B cell (primary cell): ENCODE results near the gene CTSO. TPM values are rescaled to one million over a fixed set of nuclear protein-coding genes. Genes with fewer than 3 reads are reported as not detected.

Source experiments
- ATAC-seq: fragments of 200-7000 bp; cut with Tn5 transposase; one replicate; pipeline ENCODE4 v1.10.0; 2021; ENCODE audit warnings: low read depth, mild to moderate bottlenecking, moderate number of reproducible peaks, moderate library complexity
- CTCF ChIA-PET: fragments of 350-600 bp; sonication (Branson Sonifier 250); formaldehyde crosslinking; loops from one replicate; lab custom pipeline; 2021; ENCODE audit warnings: antibody characterized with exemption, inconsistent platforms; lab: Charles Lee
- POLR2A ChIA-PET: fragments of 350-600 bp; sonication (Branson Sonifier 250); formaldehyde crosslinking; loops from one replicate; lab custom pipeline; 2021; ENCODE audit warnings: antibody characterized with exemption; lab: Charles Lee
- DNase-seq: peaks from one replicate; pipeline ENCODE4 v3.0.0; 2013
- H2AFZ ChIP-seq: 2 replicates; pipeline ENCODE4 v1.6.1; 2012; ENCODE audit warnings: mild to moderate bottlenecking, low read depth, low read length; ENCODE audit not compliant: insufficient read depth, poor library complexity, severe bottlenecking
- H3K27ac ChIP-seq, 2 donors: 1 replicate in 1 of 2; 2 replicates in 1 of 2; pipeline ENCODE4 v1.5.1; 2012 to 2013; ENCODE audit warnings: low read length in 2 of 2, mild to moderate bottlenecking in 2 of 2, moderate library complexity in 1 of 2
- H3K27me3 ChIP-seq, 4 experiments: fragments of 200-600 bp in 1 of 4; sonication (generic) in 1 of 4; replicated peaks in 1 of 4; 1 replicate in 2 of 4; 2 replicates in 2 of 4; pipeline versions ENCODE4 v1.6.1 to v1.7.0; 2013 to 2016; ENCODE audit warnings: low read length in 3 of 4, mild to moderate bottlenecking in 2 of 4, mixed read lengths in 1 of 4, moderate library complexity in 1 of 4; ENCODE audit not compliant: insufficient read depth in 4 of 4, control insufficient read depth in 3 of 4; ENCODE audit errors: control extremely low read depth in 1 of 4
- H3K36me3 ChIP-seq, 2 experiments: replicated peaks in 1 of 2; 1 replicate in 1 of 2; 2 replicates in 1 of 2; pipeline versions ENCODE4 v1.6.1 to v1.7.1; 2013; ENCODE audit warnings: low read length in 1 of 2; ENCODE audit not compliant: insufficient read depth in 2 of 2, control insufficient read depth in 1 of 2; ENCODE audit errors: control extremely low read depth in 1 of 2, extremely low read depth in 1 of 2
- H3K4me1 ChIP-seq, 2 donors: fragments of 200-600 bp in 1 of 2; sonication (generic) in 1 of 2; 1 replicate in 1 of 2; 2 replicates in 1 of 2; pipeline versions ENCODE4 v1.5.1 to v1.6.1; 2013 to 2017; ENCODE audit warnings: low read length in 2 of 2; ENCODE audit not compliant: control insufficient read depth in 2 of 2, insufficient read depth in 2 of 2
- H3K4me2 ChIP-seq: replicated peaks from 2 replicates; pipeline ENCODE3; 2012; ENCODE audit warnings: mild to moderate bottlenecking, low read depth, low read length; ENCODE audit not compliant: poor library complexity, severe bottlenecking
- H3K4me3 ChIP-seq, 5 experiments: fragments of 200-600 bp in 1 of 5; sonication (generic) in 1 of 5; 1 replicate in 3 of 5; 2 replicates in 2 of 5; pipeline versions ENCODE4 v1.5.1 to v1.7.0; 2011 to 2016; ENCODE audit warnings: low read length in 4 of 5, mild to moderate bottlenecking in 4 of 5, low read depth in 2 of 5, control low read depth in 1 of 5, moderate library complexity in 1 of 5; ENCODE audit not compliant: insufficient read depth in 1 of 5; ENCODE audit errors: control extremely low read depth in 1 of 5, extremely low read depth in 1 of 5
- H3K79me2 ChIP-seq: fragments of 200-600 bp; sonication (generic); one replicate; pipeline ENCODE4 v1.6.0; 2016; ENCODE audit warnings: low read length; ENCODE audit not compliant: control insufficient read depth, insufficient read depth
- H3K9ac ChIP-seq: fragments of 200-600 bp; sonication (generic); 2 replicates; pipeline ENCODE4 v1.6.1; 2017; ENCODE audit warnings: mild to moderate bottlenecking, low read length, moderate library complexity
- H3K9me3 ChIP-seq, 3 donors: one replicate each; pipeline versions ENCODE4 v1.6.1 to v1.7.1; 2013; ENCODE audit warnings: low read length in 2 of 3; ENCODE audit not compliant: control insufficient read depth in 2 of 3, insufficient read depth in 1 of 3; ENCODE audit errors: control extremely low read depth in 1 of 3
- H4K20me1 ChIP-seq: 2 replicates; pipeline ENCODE4 v1.6.0; 2012; ENCODE audit warnings: mild to moderate bottlenecking, low read length; ENCODE audit not compliant: insufficient read depth, control insufficient read depth, poor library complexity, severe bottlenecking
- H3K27ac Mint-ChIP-seq: one replicate; pipeline ENCODE4 v1.8.0; 2021; ENCODE audit warnings: mixed read lengths
- H3K27me3 Mint-ChIP-seq: one replicate; pipeline ENCODE4 v1.8.0; 2021; ENCODE audit warnings: mixed read lengths
- H3K4me1 Mint-ChIP-seq: one replicate; pipeline ENCODE4 v1.8.0; 2021; ENCODE audit warnings: mixed read lengths
- H3K4me3 Mint-ChIP-seq: one replicate; pipeline ENCODE4 v1.8.0; 2021; ENCODE audit warnings: mixed read lengths
- H3K9me3 Mint-ChIP-seq: one replicate; pipeline ENCODE4 v1.8.0; 2022; ENCODE audit warnings: mixed read lengths; ENCODE audit not compliant: insufficient read depth
- CTCF ChIP-seq: fragments of 200-600 bp; IDR thresholded peaks from one replicate; pipeline ENCODE4 v1.8.0; 2022; ENCODE audit warnings: antibody characterized with exemption, mild to moderate bottlenecking
- EZH2 ChIP-seq: IDR thresholded peaks from 2 replicates; pipeline ENCODE4 v1.6.1; 2012; ENCODE audit warnings: borderline replicate concordance, low read depth, mild to moderate bottlenecking, moderate library complexity, low read length; ENCODE audit not compliant: insufficient read depth, poor library complexity, severe bottlenecking
- WGBS: methylation state at CpG from one replicate; pipeline ENCODE4 v1.1.5; 2013; ENCODE audit warnings: missing lambda C conversion rate; ENCODE audit not compliant: insufficient coverage; 5-methylcytosine and 5-hydroxymethylcytosine counted together
- intact Hi-C: fragments of 100-400 bp; cut with micrococcal nuclease; formaldehyde crosslinking; loops from one replicate; pipeline ENCODE4 v1.10.0; 2022
- polyA plus RNA-seq: library from polyadenylated mRNA; depleted of rRNA; stranded (reverse); fragments of >200 nt; gene quantifications from 2 replicates; pipeline ENCODE4 v1.2.3, GENCODE V29; 2012
- total RNA-seq, 2 donors: library from RNA; stranded (reverse); fragments of 120-200 nt in 1 of 2; gene quantifications; 1 replicate in 1 of 2; 2 replicates in 1 of 2; pipeline versions ENCODE4 v1.2.3 to v1.2.4, GENCODE V29; 2013 to 2022

Gene CTSO
- total and polyA plus RNA-seq, 2 donors (not counting 1 experiment from before 2014, with no cell fraction given): 8.5 to 15.5 TPM

DNA sequence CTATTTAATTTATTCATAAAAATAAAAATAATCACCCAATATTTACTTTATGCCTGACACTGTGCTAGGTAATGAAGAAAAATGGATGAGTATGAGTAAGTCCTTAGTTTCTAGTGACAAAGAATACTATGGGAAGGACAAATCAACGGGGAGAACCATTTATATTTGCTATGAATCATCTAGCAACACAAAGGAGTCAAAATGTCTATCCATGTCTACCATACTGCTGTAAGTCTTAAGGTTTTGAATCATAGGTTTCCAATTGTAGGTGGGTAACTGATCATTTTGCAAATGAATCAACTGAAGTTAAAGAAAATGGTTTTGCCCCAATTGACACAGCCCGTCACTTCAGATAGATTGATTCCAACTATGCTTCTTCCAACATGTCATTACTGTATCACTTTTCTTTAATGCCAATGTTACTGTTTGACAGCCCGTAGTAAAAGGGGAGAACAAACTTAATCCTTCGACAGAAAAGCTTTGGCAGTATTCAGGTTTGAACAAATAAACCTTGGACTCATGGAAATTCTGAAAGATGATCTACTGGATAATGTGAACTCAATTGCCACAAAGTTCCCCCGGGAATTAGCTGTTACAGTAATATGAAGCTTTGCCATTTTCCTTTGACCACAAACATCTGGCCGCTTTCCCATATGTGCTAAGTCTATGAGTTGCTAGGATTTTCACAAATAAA, 47.0 kb downstream of the CTSO start:
- Histone ChIP-seq H3K4me2 (no peak overlapping the region), H3K4me3 (no peak overlapping the region), H3K4me1 (no peaks in the 10 kb centered on the region), H3K9ac (no peak overlapping the region), H3K9me3 (peaks cover 0 to 1% (median 0%) of the 10 kb centered on the region in 3 donors), H4K20me1 (no peaks in the 10 kb centered on the region), H3K79me2 (no peaks in the 10 kb centered on the region), H2AFZ (no peak overlapping the region), H3K36me3 (no peaks in the 10 kb centered on the region), H3K27ac (no peak overlapping the region), H3K27me3 (no peaks in the 10 kb centered on the region)
- TF ChIP-seq EZH2: no peak
- TF ChIP-seq CTCF: no peak
- no peaks in the 10 kb centered on the region for H3K4me1 Mint-ChIP-seq
- no peaks in the 10 kb centered on the region for H3K9me3 Mint-ChIP-seq
- POLR2A ChIA-PET: no interaction called here
- H3K4me3 Mint-ChIP-seq: no peak overlapping the region
- no peak for DNase-seq
- WGBS: no CpG with 5 or more reads among the region's 6 CpGs
- CTCF ChIA-PET: no interaction called here
- no peaks in the 10 kb centered on the region for H3K27me3 Mint-ChIP-seq
- ATAC-seq: no peak
- intact Hi-C loops: no loop called here
- no peak overlapping the region for H3K27ac Mint-ChIP-seq

DNA sequence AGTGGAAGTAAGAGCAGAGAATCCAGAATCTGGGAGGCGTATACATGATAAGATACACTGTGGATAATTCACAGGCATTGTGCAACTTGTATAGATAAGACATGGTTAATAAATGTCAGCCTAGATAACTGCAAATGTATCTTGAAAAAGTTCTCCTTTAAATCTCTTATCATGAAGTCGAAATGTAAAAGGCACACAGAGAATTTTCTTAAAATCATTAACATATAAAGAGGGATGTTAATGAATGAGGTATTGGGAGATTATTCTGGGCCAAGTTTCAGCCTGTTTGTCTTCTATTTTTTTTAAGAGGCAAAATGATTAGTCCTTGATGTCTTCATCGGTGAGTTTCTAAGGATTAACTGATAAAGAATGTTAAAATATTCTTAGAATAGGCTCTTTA, 49.3 kb downstream of the CTSO start:
- no peaks in the 10 kb centered on the region for H3K27me3 ChIP-seq
- Mint-ChIP-seq H3K4me3 (no peak overlapping the region), H3K9me3 (no peaks in the 10 kb centered on the region), H3K27ac (no peak overlapping the region), H3K27me3 (no peaks in the 10 kb centered on the region), H3K4me1 (no peaks in the 10 kb centered on the region)
- WGBS: no CpG with 5 or more reads among the region's 3 CpGs
- DNase-seq (no peak), ATAC-seq (no peak)
- peaks cover 0 to 1% (median 0%) of the 10 kb centered on the region in 3 donors for H3K9me3 ChIP-seq
- no peak overlapping the region for H3K27ac ChIP-seq
- no peaks in the 10 kb centered on the region for H3K36me3 ChIP-seq
- POLR2A ChIA-PET: no interaction called here
- H3K4me3 ChIP-seq: no peak overlapping the region
- H2AFZ ChIP-seq: no peak overlapping the region
- H3K9ac ChIP-seq: no peak overlapping the region
- no peaks in the 10 kb centered on the region for H4K20me1 ChIP-seq
- no peak for TF ChIP-seq CTCF
- intact Hi-C loops: no loop called here
- no peaks in the 10 kb centered on the region for H3K79me2 ChIP-seq
- no peak overlapping the region for H3K4me2 ChIP-seq
- H3K4me1 ChIP-seq: no peaks in the 10 kb centered on the region
- CTCF ChIA-PET: no interaction called here
